Effector memory CD4-positive, alpha-beta T cell (primary cell): ENCODE measurements around the gene OSBP2.

ENCODE experiments used
- DNase-seq, 3 donors: peaks; one replicate each; pipeline ENCODE4 v3.0.0-alpha.2; 2020
- H3K27ac ChIP-seq: 2 replicates; pipeline ENCODE4 v1.7.0; 2013; ENCODE audit warnings: mild to moderate bottlenecking, low read length, moderate library complexity; ENCODE audit not compliant: insufficient read depth, poor library complexity, severe bottlenecking
- H3K27me3 ChIP-seq: replicated peaks from 2 replicates; pipeline ENCODE4 v1.7.0; 2013; ENCODE audit warnings: mild to moderate bottlenecking, low read length; ENCODE audit not compliant: insufficient read depth, control insufficient read depth, poor library complexity, severe bottlenecking
- H3K36me3 ChIP-seq: 2 replicates; pipeline ENCODE4 v1.7.0; 2013; ENCODE audit warnings: mild to moderate bottlenecking, low read length, moderate library complexity; ENCODE audit not compliant: control insufficient read depth, insufficient read depth
- H3K4me1 ChIP-seq: 2 replicates; pipeline ENCODE4 v1.7.0; 2013; ENCODE audit warnings: low read length, mild to moderate bottlenecking; ENCODE audit not compliant: control insufficient read depth, insufficient read depth, poor library complexity, severe bottlenecking
- H3K4me3 ChIP-seq: 2 replicates; pipeline ENCODE4 v1.7.0; 2013; ENCODE audit warnings: low read length, low read depth, mild to moderate bottlenecking; ENCODE audit not compliant: insufficient read depth, poor library complexity, severe bottlenecking
- H3K9me3 ChIP-seq: 2 replicates; pipeline ENCODE4 v1.7.0; 2013; ENCODE audit warnings: mild to moderate bottlenecking, low read length, moderate library complexity; ENCODE audit not compliant: control insufficient read depth

OSBP2 gene

DNA sequence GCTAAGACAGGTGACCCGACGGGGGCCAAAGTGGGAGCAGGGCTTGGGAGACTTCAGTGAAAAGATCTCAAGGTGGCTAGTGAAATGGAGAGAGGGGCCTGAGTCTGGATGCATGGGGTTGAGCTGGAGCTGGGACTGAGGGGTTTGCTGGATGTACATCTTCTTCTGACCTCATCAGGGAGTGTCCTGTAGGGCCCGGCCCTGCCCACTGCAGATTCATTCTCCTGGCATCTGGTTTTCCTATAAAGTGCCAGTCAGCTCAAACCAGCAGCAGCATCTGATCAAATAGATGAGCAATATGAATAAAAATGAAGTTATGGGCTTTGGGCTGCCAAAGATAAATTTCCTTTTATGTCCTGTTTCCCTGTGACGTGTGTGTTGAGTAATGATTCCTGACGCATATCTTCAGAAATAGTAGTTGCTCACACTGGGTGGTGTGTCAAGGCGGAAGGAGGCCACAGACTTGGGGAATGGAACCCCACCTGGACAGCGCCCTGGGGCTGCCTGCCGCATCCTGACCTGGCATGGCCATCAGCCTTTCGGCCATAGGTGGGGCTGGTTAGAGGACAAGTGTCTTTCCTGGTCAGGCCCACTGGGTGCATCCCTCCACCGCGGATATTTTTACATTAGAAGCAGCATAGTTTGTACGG is 135.4 kb downstream of the OSBP2 start:
- no peak overlapping the region for H3K27ac ChIP-seq

DNA sequence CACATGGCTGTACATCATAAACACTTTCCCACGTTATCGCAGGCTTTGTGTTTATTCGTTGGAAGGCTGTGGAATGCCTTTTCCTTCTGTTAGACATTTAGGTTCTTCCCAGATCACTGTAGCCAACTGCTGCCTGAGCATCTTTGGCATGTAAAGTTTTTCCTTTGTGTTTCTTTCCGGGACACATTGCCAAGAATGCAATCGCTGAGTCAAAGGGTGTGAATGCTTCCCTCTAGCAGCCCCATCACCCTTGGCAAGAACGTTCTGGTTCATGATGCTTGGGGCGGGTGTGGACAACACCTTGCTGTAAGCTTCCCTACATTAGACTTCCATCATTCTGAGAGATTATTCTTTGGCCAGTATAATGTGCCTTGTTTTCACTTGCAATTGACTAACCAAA is 136.2 kb downstream of the OSBP2 start:
- no peak for DNase-seq
- no peaks in the 10 kb centered on the region for H3K4me1 ChIP-seq
- no peak overlapping the region for H3K4me3 ChIP-seq
- H3K9me3 ChIP-seq: no peaks in the 10 kb centered on the region
- H3K27me3 ChIP-seq: no peaks in the 10 kb centered on the region
- no peaks in the 10 kb centered on the region for H3K36me3 ChIP-seq
- H3K27ac ChIP-seq: no peak overlapping the region

More for the DNA sequence above, 135.4 kb downstream of the OSBP2 start:
- no peaks in the 10 kb centered on the region for H3K36me3 ChIP-seq
- no peak overlapping the region for H3K4me3 ChIP-seq
- H3K9me3 ChIP-seq: no peaks in the 10 kb centered on the region
- no peaks in the 10 kb centered on the region for H3K4me1 ChIP-seq
- DNase-seq: no peak
- no peaks in the 10 kb centered on the region for H3K27me3 ChIP-seq

DNA sequence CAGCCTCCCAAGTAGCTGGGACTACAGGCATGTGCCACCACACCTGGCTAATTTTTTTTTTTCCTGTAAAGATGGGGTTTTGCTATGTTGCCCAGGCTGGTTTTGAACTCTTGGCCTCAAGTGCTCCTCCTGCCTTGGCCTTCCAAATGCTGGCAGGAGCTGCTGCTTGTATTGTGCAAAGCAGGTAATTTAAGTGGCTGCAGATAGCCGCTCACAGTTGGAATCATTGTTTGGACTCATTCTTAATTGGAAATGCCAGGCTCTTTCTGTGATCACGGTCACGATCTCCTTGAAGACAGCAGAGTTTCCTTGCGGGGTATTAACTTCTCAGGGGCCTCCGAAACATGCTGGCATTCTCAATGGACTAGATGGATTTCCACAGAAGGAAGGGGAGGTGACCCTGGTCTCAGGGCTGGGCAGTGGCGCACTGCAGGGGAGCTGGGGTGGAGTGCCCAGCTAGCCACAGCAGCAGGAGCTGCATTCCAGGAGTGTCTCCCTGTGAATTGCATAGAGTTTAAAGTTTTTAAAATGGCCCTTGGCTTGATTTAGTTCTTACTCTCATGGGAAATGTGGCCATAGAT is 137.8 kb downstream of the OSBP2 start:
- H3K4me3 ChIP-seq: no peak overlapping the region
- no peak for DNase-seq
- no peaks in the 10 kb centered on the region for H3K27me3 ChIP-seq
- no peaks in the 10 kb centered on the region for H3K36me3 ChIP-seq
- no peak overlapping the region for H3K27ac ChIP-seq
- no peaks in the 10 kb centered on the region for H3K4me1 ChIP-seq
- H3K9me3 ChIP-seq: no peaks in the 10 kb centered on the region

DNA sequence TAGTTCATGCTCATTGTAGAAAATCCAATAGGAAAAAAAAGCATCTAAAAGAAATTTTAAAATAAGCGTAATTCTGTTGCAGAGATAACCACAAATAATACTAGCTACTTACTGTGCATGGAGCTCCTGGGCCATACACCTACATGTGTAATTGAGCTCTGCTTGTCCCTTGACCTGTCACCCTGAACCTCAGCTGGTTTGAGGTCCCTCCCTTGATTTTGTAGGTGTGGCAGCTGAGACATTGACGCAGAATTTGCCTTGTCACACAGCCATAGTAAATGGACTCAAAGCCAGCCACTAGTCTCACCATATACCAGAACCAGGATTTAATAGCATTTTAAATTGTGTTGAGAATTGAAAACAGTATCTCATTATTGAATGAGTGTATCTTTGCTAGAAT is 138.6 kb downstream of the OSBP2 start:
- Histone ChIP-seq H3K4me1 (no peaks in the 10 kb centered on the region), H3K27ac (no peak overlapping the region), H3K27me3 (no peaks in the 10 kb centered on the region), H3K4me3 (no peak overlapping the region), H3K9me3 (no peaks in the 10 kb centered on the region), H3K36me3 (no peaks in the 10 kb centered on the region)
- DNase-seq: no peak

DNA sequence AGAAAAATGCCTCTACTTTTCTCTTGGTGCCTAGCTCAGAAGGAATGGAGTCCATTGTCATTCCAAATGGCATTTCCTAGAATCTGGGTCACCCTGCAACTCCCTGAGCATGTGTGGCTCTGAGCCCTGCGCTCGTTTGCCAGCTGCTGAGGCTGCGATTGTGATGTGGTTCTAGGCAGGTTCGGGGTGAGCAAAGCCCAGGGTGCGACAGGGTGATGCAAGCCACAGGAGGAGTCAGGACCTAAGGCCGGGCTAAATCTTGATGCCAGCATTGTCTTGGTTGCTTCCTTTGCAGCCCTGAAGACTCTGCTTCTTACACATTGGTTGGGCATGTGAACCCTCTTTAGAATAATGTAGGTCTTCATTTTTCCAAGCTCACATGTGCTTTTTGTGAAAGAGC is 142.9 kb downstream of the OSBP2 start:
- no peak overlapping the region for H3K4me3 ChIP-seq
- no peak for DNase-seq

DNA sequence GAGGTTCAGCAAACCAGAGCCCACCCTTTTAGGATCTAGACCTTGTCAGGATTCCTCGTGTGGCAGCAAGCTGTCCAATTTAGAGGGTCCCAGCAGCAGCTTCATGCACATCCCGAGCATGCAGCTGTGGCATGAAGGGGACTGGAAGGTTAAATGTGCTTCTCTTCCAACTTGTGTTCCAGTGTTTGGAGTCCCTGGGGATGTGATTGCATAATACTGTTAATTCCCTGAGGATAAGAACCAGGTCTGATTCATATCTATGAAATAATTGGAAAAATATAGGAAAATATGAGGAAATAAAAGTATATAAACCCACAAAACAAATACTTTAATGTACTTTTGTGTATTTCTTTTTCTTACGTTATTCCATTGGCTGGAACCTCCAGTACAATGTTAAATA is 143.4 kb downstream of the OSBP2 start:
- Histone ChIP-seq H3K27me3 (no peaks in the 10 kb centered on the region), H3K9me3 (no peaks in the 10 kb centered on the region), H3K27ac (no peak overlapping the region), H3K4me1 (no peaks in the 10 kb centered on the region), H3K4me3 (no peak overlapping the region), H3K36me3 (no peaks in the 10 kb centered on the region)
- no peak for DNase-seq

More for the DNA sequence above, 142.9 kb downstream of the OSBP2 start:
- H3K27me3 ChIP-seq: no peaks in the 10 kb centered on the region
- no peaks in the 10 kb centered on the region for H3K9me3 ChIP-seq
- no peaks in the 10 kb centered on the region for H3K4me1 ChIP-seq
- H3K36me3 ChIP-seq: no peaks in the 10 kb centered on the region
- H3K27ac ChIP-seq: no peak overlapping the region

DNA sequence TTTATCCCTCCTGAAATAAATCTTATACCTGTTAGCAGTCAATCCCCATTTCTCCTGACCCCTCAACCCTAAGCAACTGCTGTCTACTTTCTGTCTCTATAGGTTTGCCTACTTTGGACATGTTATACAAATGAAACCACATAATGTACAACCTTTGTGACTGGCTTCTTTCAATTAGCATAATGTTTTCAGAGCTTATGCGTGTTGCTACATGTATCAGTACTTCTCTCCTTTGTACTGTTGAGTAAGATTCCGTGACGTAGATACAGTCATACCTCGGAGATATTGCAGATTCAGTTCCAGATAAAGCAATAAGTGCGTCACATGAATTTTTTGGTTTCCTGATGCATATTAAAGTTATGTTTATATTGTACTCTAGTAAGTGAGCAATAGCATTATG is 146.6 kb downstream of the OSBP2 start:
- no peak for DNase-seq
- H3K9me3 ChIP-seq: no peaks in the 10 kb centered on the region
- H3K4me3 ChIP-seq: no peak overlapping the region
- H3K36me3 ChIP-seq: no peaks in the 10 kb centered on the region
- no peaks in the 10 kb centered on the region for H3K4me1 ChIP-seq
- no peak overlapping the region for H3K27ac ChIP-seq
- H3K27me3 ChIP-seq: no peaks in the 10 kb centered on the region

DNA sequence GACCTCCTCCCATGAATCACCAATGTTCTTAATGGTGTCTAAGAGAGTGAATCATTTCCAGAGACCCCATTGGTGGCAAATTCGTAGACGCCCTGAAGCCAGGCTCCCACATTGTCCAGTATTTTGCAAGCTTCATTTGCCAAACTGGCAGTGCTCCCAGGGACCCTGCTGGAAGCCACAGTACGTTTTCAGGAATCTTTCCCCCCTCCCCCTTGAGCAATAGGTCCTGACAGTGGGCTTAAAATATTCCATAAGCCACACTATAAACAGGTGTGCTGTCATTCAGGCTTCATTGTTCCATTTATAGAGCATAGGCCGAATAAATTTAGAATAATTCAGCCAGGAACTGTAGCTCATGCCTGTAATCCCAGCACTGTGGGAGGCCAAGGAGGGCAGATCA is 148.6 kb downstream of the OSBP2 start:
- Histone ChIP-seq H3K9me3 (no peaks in the 10 kb centered on the region), H3K36me3 (no peaks in the 10 kb centered on the region), H3K4me3 (no peak overlapping the region), H3K27ac (no peak overlapping the region), H3K4me1 (no peaks in the 10 kb centered on the region), H3K27me3 (no peaks in the 10 kb centered on the region)
- no peak for DNase-seq

DNA sequence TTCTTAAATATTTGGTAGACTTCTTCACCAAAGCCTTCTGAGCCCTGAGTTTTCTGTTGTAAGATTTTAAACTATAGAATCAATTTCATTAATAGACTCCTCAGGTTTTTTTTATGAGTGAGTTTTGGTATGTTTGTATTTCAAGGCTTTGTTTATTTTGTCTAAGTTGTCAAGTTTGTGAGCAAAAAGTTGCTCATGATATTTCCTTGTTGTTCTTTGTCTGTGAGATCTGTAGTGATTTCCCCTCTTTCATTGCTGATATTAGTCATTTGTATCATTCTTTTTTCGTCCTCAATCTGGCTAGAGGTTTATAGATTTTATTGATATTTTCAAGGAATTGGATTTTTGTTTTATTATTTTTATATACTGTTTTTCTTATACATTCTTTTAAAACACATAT is 152.9 kb downstream of the OSBP2 start:
- H3K36me3 ChIP-seq: no peaks in the 10 kb centered on the region
- H3K4me3 ChIP-seq: no peak overlapping the region
- H3K27ac ChIP-seq: no peak overlapping the region
- H3K9me3 ChIP-seq: no peaks in the 10 kb centered on the region
- H3K4me1 ChIP-seq: no peaks in the 10 kb centered on the region
- DNase-seq: no peak
- H3K27me3 ChIP-seq: no peaks in the 10 kb centered on the region

DNA sequence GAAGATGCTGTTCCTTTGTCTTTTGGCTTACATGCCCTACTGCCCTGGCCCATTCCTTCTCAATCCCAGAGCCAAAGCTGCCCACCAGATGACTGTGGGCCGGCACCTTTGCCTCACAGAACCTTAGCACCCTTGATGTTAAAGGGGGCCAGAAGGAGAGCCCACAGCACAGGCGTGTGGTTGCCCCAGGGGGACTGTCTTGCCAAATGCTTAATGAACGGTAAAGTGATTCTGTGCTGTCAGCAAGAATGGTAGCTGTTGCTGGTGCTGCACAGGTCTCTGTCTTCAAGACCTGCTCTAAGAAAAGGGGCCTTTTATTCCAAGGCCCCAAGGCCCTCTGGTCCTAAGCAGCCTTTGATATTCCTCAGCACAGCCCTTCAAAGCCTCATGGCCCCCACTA is 160.6 kb downstream of the OSBP2 start:
- Histone ChIP-seq H3K36me3 (no peaks in the 10 kb centered on the region), H3K9me3 (no peaks in the 10 kb centered on the region), H3K4me3 (no peak overlapping the region), H3K27me3 (no peaks in the 10 kb centered on the region), H3K4me1 (no peaks in the 10 kb centered on the region), H3K27ac (no peak overlapping the region)
- no peak for DNase-seq
